ENCODE measurements around the gene LCLAT1.

Gene LCLAT1

DNA sequence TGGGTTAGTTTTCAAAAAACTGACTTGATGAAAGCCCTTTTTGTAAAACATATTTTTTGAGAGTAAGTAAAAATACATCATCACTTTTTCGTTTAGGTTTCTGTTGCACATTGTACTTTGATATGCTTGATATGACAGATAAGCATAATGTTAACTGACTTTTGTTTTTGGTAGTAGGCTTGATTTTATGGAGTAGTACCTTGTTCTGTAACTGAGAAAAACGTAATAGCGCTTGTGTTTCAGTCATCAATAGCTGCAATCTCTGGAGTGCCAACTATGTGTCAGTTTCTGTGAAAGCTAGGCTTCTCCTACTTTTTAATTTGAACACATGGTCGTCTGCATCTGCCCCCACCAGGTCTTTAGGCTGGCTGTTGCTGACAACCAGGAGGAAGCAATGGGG, 1.3 kb downstream of the LCLAT1 start:
- H3K27me3 ChIP-seq (ENCODE audit: control insufficient read depth, insufficient read depth, low read length), result no peaks in the 10 kb centered on the region
- peak overlapping the region; percentile 85 for H3K4me3 ChIP-seq (ENCODE audit: low read depth, low read length)
- H3K27ac ChIP-seq, result peak overlapping the region; percentile 59
- peak overlapping the region; percentile 85 for H3K4me2 ChIP-seq (ENCODE audit: low read length)
- TF ChIP-seq, protein P1, sequence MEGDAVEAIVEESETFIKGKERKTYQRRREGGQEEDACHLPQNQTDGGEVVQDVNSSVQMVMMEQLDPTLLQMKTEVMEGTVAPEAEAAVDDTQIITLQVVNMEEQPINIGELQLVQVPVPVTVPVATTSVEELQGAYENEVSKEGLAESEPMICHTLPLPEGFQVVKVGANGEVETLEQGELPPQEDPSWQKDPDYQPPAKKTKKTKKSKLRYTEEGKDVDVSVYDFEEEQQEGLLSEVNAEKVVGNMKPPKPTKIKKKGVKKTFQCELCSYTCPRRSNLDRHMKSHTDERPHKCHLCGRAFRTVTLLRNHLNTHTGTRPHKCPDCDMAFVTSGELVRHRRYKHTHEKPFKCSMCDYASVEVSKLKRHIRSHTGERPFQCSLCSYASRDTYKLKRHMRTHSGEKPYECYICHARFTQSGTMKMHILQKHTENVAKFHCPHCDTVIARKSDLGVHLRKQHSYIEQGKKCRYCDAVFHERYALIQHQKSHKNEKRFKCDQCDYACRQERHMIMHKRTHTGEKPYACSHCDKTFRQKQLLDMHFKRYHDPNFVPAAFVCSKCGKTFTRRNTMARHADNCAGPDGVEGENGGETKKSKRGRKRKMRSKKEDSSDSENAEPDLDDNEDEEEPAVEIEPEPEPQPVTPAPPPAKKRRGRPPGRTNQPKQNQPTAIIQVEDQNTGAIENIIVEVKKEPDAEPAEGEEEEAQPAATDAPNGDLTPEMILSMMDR (IDR thresholded peaks at IDR 0.05), result no peak
- H3K9ac ChIP-seq, result no peak overlapping the region
- H3K79me2 ChIP-seq, result peaks cover 7% of the 10 kb centered on the region
- H3K36me3 ChIP-seq (ENCODE audit: control insufficient read depth, insufficient read depth, low read length), result no peaks in the 10 kb centered on the region
- H3K4me1 ChIP-seq, result peaks cover 5% of the 10 kb centered on the region
- H3K9me3 ChIP-seq (ENCODE audit: control insufficient read depth, low read length), result no peaks in the 10 kb centered on the region
- H2AFZ ChIP-seq, result no peak overlapping the region

DNA sequence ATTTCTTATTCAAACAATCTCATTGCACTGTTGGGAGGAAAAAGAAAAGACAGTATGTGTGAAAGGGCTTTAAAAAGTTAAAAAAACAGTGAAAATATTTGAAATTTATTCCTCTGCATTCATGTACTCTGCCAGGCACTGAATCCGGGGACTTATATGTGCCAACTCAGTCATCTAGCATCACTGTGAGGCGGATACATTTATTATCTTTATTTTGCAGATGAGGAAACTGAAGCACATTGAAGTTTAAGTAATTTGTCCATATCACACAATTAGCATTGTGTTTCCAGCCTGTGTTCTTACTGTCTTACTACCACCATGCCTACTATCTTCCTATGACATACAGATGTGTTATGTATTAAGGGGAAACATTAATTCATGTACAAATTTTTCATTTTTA, 1.8 kb downstream of the LCLAT1 start:
- no peaks in the 10 kb centered on the region for H3K27me3 ChIP-seq (ENCODE audit: control insufficient read depth, insufficient read depth, low read length)
- no peak overlapping the region for H3K9ac ChIP-seq
- peaks cover 5% of the 10 kb centered on the region for H3K4me1 ChIP-seq
- no peaks in the 10 kb centered on the region for H3K36me3 ChIP-seq (ENCODE audit: control insufficient read depth, insufficient read depth, low read length)
- no peak overlapping the region for H3K27ac ChIP-seq
- no peak overlapping the region for H3K4me3 ChIP-seq (ENCODE audit: low read depth, low read length)
- no peak overlapping the region for H3K4me2 ChIP-seq (ENCODE audit: low read length)
- TF ChIP-seq, protein P1 (IDR thresholded peaks at IDR 0.05), result no peak
- no peak overlapping the region for H2AFZ ChIP-seq
- H3K9me3 ChIP-seq (ENCODE audit: control insufficient read depth, low read length), result no peaks in the 10 kb centered on the region
- peaks cover 7% of the 10 kb centered on the region for H3K79me2 ChIP-seq

- H3K9me3 ChIP-seq (ENCODE audit: control insufficient read depth, low read length), result no peaks in the 10 kb centered on the region
- no peaks in the 10 kb centered on the region for H3K27me3 ChIP-seq (ENCODE audit: control insufficient read depth, insufficient read depth, low read length)
- TF ChIP-seq, protein P1 (IDR thresholded peaks at IDR 0.05), result no peak
- no peak overlapping the region for H3K27ac ChIP-seq
- H3K4me2 ChIP-seq (ENCODE audit: low read length), result no peak overlapping the region
- H3K4me1 ChIP-seq, result peaks cover 5% of the 10 kb centered on the region
- H2AFZ ChIP-seq, result no peak overlapping the region
- H3K9ac ChIP-seq, result no peak overlapping the region
- no peak overlapping the region for H3K4me3 ChIP-seq (ENCODE audit: low read depth, low read length)
- no peaks in the 10 kb centered on the region for H3K36me3 ChIP-seq (ENCODE audit: control insufficient read depth, insufficient read depth, low read length)
- H3K79me2 ChIP-seq, result peaks cover 9% of the 10 kb centered on the region
Measured at GRCh38 chr2:30450025-30450424, 3.0 kb downstream of the LCLAT1 start.

GRCh38 chr2:30453498-30453897, 6.5 kb downstream of the LCLAT1 start:
- Histone ChIP-seq H3K79me2 (peaks cover 8% of the 10 kb centered on the region), H3K4me3 (ENCODE audit: low read depth, low read length) (no peak overlapping the region), H3K9me3 (ENCODE audit: control insufficient read depth, low read length) (no peaks in the 10 kb centered on the region), H3K4me2 (ENCODE audit: low read length) (no peak overlapping the region), H3K27me3 (ENCODE audit: control insufficient read depth, insufficient read depth, low read length) (no peaks in the 10 kb centered on the region), H2AFZ (no peak overlapping the region), H3K4me1 (no peaks in the 10 kb centered on the region), H3K27ac (no peak overlapping the region), H3K9ac (no peak overlapping the region), H3K36me3 (ENCODE audit: control insufficient read depth, insufficient read depth, low read length) (no peaks in the 10 kb centered on the region)
- TF ChIP-seq, protein P1 (IDR thresholded peaks at IDR 0.05), result no peak

DNA sequence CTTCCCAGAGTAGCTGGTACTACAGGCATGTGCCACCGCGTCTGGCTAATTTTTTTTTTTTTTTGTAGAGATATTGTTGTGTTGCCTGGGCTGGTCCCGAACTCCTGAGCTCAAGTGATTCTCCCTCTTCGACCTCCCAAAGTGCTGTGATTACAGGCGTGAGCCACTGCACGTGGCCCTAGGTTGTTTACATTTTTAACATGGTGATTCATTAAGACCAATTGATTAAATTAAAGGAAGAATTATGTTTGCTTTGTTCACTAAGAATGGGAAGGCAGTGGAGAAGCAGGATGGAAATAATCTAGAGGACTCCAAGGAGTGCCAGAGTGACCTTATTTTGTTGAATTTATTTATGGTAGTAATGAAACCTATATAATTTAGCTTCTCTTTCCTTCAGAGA, 7.5 kb downstream of the LCLAT1 start:
- Histone ChIP-seq H3K4me1 (no peaks in the 10 kb centered on the region), H3K27me3 (ENCODE audit: control insufficient read depth, insufficient read depth, low read length) (no peaks in the 10 kb centered on the region)

More for the DNA sequence above, 7.5 kb downstream of the LCLAT1 start:
- no peaks in the 10 kb centered on the region for H3K36me3 ChIP-seq (ENCODE audit: control insufficient read depth, insufficient read depth, low read length)
- H3K27ac ChIP-seq, result no peak overlapping the region
- no peak overlapping the region for H3K4me2 ChIP-seq (ENCODE audit: low read length)
- no peak overlapping the region for H3K4me3 ChIP-seq (ENCODE audit: low read depth, low read length)
- TF ChIP-seq, protein P1 (IDR thresholded peaks at IDR 0.05), result no peak
- no peaks in the 10 kb centered on the region for H3K9me3 ChIP-seq (ENCODE audit: control insufficient read depth, low read length)
- no peak overlapping the region for H2AFZ ChIP-seq
- H3K79me2 ChIP-seq, result peaks cover 8% of the 10 kb centered on the region
- H3K9ac ChIP-seq, result no peak overlapping the region
